ENCODE measurements around the gene DNAJC6.

DNA sequence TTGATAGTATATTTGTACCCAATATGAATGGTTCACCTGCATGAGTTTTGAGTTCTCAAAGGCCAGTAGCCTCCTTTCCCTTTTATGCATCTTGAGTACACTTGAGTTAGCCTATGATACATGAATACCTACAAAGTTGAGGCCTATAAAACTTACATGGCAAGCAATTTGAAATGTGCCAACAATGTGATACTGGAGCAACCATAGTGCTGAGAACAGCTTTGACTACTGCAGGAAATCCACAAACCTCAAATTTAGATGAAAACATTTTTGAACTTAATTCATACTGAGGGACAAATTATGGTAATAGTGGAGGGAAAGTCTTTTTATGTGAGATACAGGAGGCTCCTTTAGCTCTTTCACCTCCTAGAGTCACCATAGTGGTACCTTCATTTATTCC, 148.5 kb downstream of the DNAJC6 start:
- TF ChIP-seq EZH2phosphoT487 (IDR thresholded peaks at IDR 0.05; ENCODE audit: low read depth, severe bottlenecking, unreplicated experiment): no peak
- TF ChIP-seq, protein P1, sequence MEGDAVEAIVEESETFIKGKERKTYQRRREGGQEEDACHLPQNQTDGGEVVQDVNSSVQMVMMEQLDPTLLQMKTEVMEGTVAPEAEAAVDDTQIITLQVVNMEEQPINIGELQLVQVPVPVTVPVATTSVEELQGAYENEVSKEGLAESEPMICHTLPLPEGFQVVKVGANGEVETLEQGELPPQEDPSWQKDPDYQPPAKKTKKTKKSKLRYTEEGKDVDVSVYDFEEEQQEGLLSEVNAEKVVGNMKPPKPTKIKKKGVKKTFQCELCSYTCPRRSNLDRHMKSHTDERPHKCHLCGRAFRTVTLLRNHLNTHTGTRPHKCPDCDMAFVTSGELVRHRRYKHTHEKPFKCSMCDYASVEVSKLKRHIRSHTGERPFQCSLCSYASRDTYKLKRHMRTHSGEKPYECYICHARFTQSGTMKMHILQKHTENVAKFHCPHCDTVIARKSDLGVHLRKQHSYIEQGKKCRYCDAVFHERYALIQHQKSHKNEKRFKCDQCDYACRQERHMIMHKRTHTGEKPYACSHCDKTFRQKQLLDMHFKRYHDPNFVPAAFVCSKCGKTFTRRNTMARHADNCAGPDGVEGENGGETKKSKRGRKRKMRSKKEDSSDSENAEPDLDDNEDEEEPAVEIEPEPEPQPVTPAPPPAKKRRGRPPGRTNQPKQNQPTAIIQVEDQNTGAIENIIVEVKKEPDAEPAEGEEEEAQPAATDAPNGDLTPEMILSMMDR (IDR thresholded peaks at IDR 0.05; ENCODE audit: poor library complexity): no peak

Measured in hepatocyte (in vitro differentiated cells).